DMS 273 (cell line): ENCODE measurements around the gene CYP2W1.
A peak's percentile ranks its signal among the peaks of the same experiment; 100 is the strongest.
"Not testable (repeated sequence)": the region's sequence is repeated elsewhere in the genome, so short reads cannot be mapped to it uniquely, and the experiment has no call there.

Experiments used
- DNase-seq: peaks from one replicate; lab custom pipeline; 2025; ENCODE audit not compliant: unreplicated experiment; lab: John Stamatoyannopoulos, UW

Gene CYP2W1

DNA sequence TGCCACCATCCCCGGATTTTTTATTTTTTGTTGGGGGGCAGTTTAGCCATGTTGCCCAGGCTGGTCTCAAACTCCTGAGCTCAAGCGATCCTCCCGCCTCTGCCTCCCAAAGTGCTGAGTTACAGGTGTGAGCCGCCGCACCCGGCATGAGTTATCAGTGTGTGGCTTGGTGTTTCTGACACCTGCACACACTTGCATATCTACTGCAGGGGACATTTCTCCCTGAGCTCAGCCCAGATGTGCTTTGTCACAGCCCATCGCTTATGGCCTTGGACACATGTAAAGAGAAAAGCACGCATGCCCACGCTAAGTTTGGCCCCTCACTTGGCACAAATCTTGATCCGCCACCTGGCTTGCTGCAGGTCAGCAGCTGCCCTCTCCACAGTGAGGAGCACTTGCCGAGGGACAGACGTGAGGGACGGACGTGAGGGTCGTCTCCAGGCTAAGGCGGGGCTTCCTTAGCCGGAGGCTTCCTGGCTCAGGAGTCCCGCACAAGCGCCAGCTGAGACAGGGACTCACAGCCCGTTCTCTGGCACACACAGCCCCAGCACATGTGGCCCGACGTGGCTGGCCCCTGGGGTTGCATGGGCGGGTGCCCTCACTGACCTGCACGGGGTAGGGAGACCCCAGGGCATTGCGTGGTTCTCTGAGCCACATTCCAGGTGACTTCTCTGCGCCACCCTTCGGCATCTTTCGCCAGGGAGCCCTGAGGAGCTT lies 11.8 kb downstream of the CYP2W1 start:
- no peak for DNase-seq

- no peak for DNase-seq
These were observed 12.6 kb downstream of the CYP2W1 start for GRCh38 chr7:995571-995970.

DNA sequence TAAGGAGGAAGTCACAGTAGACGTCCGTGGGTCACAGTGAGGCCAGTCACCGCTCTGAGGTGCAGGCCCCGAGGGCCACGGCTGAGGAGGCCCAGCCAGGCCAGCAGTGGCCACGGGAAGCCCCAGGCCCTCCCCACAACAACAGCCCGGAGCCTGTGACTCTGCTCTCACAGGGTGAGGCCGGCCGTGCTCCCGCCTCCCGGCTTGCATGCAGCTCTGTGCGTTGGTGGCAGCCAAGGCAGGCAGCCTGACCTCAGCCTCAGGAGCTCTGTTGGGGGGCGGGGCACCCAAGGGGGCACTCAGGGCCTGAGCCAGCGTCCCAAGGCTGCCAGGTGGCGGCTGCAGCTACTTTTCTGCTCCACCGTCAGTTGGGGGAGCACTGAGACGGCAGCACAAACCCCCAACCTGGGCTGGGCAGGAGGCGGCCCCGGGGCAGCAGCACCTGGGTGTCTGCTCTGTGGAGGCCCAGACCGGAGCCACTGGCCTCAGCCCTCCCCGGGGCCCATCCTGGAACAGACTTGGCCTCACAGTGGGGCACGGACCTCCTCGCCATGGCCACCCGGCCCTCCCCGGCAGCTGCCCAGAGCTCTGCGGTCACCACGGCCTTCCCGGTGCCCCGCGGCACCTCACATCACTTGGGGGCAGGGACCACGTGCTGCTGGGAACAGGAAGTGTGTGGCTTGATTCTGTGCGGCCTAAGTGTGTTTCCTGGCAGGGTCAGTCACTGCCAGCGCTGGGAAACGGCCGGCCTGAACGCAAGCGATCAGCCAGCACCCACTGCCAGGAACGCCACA lies 13.3 kb downstream of the CYP2W1 start:
- DNase-seq: no peak

GRCh38 chr7:997404-998395 lies 14.7 kb downstream of the CYP2W1 start:
- peak; percentile 58 for DNase-seq

DNA sequence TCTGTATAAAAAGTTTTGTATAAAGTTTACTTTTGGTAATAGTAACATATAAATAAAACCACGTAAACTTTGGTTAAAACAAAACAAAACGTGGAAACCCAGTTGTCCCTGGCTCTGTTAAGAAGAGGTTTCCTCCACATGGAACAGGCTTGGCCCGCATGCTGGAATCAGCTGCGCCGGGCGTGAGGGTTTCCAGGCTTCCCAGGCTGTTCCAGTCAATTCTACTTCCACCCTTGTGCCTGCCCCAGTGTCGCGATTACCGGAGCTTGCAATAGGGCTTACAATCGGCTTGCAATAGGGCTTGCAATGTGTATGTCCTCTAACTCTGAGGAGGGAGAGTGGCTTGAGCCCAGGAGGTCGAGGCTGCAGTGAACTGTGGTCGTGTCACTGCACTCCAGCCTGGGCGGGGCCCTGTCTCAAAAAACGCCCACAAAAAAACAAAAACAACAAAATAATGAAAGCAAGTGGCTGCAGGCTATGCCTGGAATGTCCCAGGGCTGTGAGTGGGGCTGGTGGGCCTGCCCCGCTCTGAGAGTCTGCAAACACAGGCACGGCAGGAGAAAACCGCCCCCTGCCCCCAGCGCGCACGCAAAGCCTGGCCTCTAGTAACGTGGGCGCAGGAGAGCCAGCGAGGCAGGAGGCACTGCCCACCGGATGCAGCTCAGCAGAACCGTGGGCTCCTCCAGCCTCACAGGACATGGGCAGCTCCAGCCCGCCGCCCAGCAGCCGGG lies 16.3 kb downstream of the CYP2W1 start:
- DNase-seq: no peak

- no peak for DNase-seq
These were observed 17.3 kb downstream of the CYP2W1 start for GRCh38 chr7:999941-1000935.

DNA sequence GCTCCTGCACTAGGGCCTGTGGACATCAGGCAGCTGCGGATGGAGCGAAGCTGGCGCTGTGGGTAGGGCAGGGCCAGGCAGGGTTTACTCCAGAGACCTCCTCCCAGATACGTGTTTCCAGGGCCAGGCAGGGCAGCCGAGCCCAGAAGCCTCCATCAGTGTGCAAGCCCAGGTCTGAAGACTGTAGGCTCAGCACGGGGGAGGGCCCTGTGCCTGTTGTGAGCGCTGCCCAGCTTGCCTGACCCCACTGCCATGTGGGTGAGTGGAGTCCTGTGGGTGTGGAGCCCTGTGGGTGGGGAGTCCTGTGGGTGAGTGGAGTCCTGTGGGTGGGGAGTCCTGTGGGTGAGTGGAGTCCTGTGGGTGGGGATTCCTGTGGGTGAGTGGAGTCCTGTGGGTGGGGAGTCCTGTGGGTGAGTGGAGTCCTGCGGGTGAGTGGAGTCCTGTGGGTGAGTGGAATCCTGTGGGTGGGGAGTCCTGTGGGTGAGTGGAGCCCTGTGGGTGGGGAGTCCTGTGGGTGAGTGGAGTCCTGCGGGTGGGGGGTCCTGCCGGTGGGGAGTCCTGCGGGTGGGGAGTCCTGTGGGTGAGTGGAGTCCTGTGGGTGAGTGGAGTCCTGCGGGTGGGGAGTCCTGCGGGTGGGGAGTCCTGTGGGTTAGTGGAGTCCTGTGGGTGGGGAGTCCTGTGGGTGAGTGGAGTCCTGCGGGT lies 18.2 kb downstream of the CYP2W1 start:
- peak; percentile 73 for DNase-seq

DNA sequence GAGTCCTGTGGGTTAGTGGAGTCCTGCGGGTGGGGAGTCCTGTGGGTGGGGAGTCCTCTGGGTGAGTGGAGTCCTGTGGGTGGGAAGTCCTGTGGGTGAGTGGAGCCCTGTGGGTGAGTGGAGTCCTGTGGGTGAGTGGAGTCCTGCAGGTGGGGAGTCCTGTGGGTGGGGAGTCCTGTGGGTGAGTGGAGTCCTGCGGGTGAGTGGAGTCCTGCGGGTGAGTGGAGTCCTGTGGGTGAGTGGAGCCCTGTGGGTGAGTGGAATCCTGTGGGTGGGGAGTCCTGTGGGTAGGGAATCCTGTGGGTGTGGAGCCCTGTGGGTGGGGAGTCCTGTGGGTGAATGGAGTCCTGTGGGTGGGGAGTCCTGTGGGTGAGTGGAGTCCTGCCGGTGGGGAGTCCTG lies 19.0 kb downstream of the CYP2W1 start:
- DNase-seq: not testable (repeated sequence)

- DNase-seq: not testable (repeated sequence)
These were observed 19.5 kb downstream of the CYP2W1 start for GRCh38 chr7:1002445-1002844.

DNA sequence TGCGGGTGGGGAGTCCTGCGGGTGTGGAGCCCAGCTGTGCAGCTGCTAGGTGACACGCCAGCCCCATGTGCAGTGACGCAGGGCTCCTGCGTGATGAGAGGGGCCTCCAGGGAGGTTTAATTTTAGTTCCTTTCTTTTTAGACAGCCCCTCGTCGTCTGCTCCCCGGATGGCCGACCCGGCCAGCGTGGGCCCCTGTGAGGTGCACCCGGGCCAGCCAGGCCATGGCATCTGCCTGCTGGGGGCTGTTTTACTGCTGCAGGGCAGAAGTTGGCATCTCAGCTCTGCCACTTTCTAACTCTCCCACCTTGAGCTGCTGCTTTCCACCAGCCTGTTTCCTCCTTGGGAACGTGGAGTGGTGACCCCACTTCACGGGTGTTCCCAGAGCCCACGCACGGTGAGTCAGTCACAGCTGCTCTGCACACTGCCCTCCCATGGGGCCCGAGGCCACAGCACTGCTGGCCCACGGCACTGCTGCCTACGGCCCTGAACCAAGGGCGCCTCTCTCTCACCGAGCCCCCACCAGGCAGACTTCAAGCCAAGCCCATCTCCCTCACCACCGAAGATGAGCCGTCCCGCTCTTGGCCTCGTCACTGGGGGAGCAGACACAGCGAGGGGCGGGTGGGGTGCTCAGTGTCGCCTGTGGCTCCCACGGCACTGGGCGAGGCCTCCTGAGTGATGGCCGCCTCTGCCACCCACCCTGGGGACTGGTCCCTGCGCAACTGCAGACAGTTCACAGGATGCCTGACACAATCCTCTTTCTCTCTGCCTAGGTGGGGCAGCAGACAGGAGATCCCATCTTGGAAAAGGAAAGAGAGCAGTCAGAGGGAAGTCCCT lies 21.3 kb downstream of the CYP2W1 start:
- no peak for DNase-seq

- DNase-seq: no peak
These were observed 22.3 kb downstream of the CYP2W1 start for GRCh38 chr7:1005303-1005702.

DNA sequence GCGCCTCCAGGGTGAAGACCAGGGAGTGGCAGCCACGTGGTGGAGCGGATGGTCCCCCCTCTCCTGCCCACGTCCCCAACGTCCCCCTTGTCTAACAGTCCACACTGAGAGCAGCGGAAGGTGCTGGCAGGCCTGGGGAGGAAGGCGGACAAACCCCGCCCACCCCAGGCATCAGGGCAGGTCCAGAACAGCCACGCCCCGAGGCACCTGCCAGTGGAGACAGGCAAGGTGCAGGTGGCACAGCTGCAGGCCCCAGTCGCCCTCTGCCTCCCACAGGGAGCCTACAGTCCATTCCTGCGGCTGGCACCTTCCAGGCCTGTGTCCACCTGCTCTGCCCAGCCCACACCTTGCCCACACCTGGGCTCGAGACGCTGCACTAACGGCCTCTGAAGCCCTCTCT lies 24.9 kb downstream of the CYP2W1 start:
- DNase-seq: no peak

DNA sequence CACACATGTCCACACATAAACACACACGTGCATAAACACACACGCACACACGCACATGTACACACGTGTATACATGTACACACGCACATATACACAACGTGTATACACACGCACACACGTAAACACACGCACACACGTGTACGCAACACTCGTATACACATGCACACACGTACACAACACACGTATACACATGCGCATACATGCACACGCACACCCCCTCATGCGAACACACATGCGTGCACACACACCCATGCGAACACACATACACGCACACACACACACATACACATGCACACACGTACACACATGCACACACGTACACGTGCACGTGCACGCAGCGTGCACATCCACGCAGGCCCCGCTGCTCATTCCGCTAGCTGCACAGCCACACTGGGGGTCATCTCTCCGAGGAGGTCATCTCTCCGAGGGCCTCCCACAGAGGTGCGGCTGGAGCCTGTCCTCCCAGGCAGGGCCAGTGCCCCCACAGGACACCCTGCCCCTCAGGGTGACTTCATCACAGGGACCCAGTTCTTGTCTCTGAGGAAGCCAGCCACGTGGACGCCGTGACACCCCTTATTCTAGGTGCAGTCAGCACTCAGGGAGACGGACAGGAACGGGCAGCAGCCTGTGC lies 25.9 kb downstream of the CYP2W1 start:
- DNase-seq: no peak

GRCh38 chr7:1009747-1010146 lies 26.8 kb downstream of the CYP2W1 start:
- no peak for DNase-seq

- no peak for DNase-seq
These were observed 27.2 kb downstream of the CYP2W1 start for GRCh38 chr7:1010226-1010625.

- DNase-seq: no peak
These were observed 28.5 kb downstream of the CYP2W1 start for GRCh38 chr7:1011297-1012003.
